Testis (tissue), 2 donors: ENCODE data around the gene PAMR1.

Experiments used
- POLR2A ChIP-seq: fragments of 450-650 bp; IDR thresholded peaks from one replicate; pipeline ENCODE4 v1.6.1; 2017; ENCODE audit warnings: antibody characterized with exemption, mild to moderate bottlenecking, moderate library complexity
- TF ChIP-seq, protein P1 (sequence below), 3 experiments: fragments of 450-650 bp in 2 of 3; fragments of 200-600 bp in 1 of 3; sonication (generic) in 1 of 3; IDR thresholded peaks; one replicate each; pipeline ENCODE4 v1.5.1; 2016 to 2019; ENCODE audit warnings: antibody characterized with exemption in 3 of 3, mild to moderate bottlenecking in 2 of 3, moderate library complexity in 1 of 3

DNA sequence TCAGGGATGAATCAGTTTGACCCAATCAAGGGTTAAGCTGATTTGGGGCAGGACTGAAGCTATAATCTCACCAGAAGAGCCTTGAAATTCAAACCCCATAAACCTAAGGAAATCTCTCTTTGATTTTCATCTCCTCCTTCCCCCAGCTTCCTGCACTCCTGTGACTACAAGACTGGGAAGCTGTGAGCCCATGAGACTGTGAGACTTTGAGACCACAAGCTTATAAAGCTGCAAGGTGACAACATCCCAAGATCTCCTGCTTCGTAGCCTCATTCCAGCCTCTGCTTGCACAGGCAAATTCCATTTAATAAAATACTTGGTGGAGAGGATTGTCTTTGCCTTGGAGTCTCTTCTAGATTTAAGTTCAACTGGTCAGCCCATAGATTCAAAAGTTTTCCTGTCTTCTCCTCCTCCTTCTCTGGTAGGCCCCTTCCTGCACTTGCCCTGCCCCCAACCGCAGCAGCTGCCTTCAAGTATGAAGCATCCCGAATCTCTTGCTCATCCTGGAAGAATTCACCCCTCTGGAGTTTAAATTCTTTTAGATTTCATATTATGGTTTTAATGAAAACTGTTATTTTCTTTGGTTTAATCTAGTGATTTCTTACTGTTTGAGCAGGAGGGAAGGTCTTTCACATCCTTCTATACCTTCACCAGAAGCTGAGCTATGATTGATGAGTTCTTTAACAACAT is 42.1 kb downstream of the PAMR1 start:
- TF ChIP-seq, protein P1, sequence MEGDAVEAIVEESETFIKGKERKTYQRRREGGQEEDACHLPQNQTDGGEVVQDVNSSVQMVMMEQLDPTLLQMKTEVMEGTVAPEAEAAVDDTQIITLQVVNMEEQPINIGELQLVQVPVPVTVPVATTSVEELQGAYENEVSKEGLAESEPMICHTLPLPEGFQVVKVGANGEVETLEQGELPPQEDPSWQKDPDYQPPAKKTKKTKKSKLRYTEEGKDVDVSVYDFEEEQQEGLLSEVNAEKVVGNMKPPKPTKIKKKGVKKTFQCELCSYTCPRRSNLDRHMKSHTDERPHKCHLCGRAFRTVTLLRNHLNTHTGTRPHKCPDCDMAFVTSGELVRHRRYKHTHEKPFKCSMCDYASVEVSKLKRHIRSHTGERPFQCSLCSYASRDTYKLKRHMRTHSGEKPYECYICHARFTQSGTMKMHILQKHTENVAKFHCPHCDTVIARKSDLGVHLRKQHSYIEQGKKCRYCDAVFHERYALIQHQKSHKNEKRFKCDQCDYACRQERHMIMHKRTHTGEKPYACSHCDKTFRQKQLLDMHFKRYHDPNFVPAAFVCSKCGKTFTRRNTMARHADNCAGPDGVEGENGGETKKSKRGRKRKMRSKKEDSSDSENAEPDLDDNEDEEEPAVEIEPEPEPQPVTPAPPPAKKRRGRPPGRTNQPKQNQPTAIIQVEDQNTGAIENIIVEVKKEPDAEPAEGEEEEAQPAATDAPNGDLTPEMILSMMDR (IDR thresholded peaks at IDR 0.05) = no peak
- TF ChIP-seq POLR2A = no peak
